Liver (tissue), 9 donors: ENCODE measurements around the gene NDUFB1. TPM values are rescaled to one million over a fixed set of nuclear protein-coding genes. Genes with fewer than 3 reads are reported as not detected.

ENCODE experiments used
- DNase-seq: peaks from one replicate; pipeline ENCODE4 v3.0.0-alpha.2; 2017; ENCODE audit warnings: low spot score
- H3K27ac ChIP-seq, 2 donors: one replicate each; pipeline ENCODE4 v1.7.0; 2013; ENCODE audit warnings: inconsistent platforms in 2 of 2, low read length in 2 of 2, control low read depth in 1 of 2, low read depth in 1 of 2, mild to moderate bottlenecking in 1 of 2
- H3K27me3 ChIP-seq, 4 donors: one replicate each; pipeline versions ENCODE4 v1.6.1 to v1.7.0; 2013; ENCODE audit warnings: low read length in 3 of 4, inconsistent platforms in 1 of 4, mild to moderate bottlenecking in 1 of 4, moderate library complexity in 1 of 4; ENCODE audit not compliant: control insufficient read depth in 4 of 4, insufficient read depth in 4 of 4
- H3K36me3 ChIP-seq, 4 donors: one replicate each; pipeline versions ENCODE4 v1.6.1 to v1.7.0; 2013; ENCODE audit warnings: low read length in 3 of 4, mild to moderate bottlenecking in 3 of 4, low read depth in 1 of 4, moderate library complexity in 1 of 4; ENCODE audit not compliant: control insufficient read depth in 4 of 4, insufficient read depth in 3 of 4
- H3K4me1 ChIP-seq, 4 donors: one replicate each; pipeline versions ENCODE4 v1.6.1 to v1.7.0; 2013; ENCODE audit warnings: low read length in 3 of 4, mild to moderate bottlenecking in 3 of 4, moderate library complexity in 1 of 4; ENCODE audit not compliant: control insufficient read depth in 4 of 4, insufficient read depth in 4 of 4
- H3K4me3 ChIP-seq, 3 donors: one replicate each; pipeline versions ENCODE4 v1.6.1 to v1.7.0; 2013; ENCODE audit warnings: low read length in 3 of 3, control low read depth in 1 of 3, low read depth in 1 of 3, mild to moderate bottlenecking in 1 of 3
- H3K9ac ChIP-seq, 2 donors: one replicate each; pipeline ENCODE4 v1.7.0; 2013; ENCODE audit warnings: low read length in 2 of 2, mild to moderate bottlenecking in 2 of 2, moderate library complexity in 2 of 2, control low read depth in 1 of 2, low read depth in 1 of 2
- H3K9me3 ChIP-seq, 4 donors: one replicate each; pipeline versions ENCODE4 v1.6.1 to v1.7.0; 2013; ENCODE audit warnings: low read length in 3 of 4; ENCODE audit not compliant: control insufficient read depth in 4 of 4
- ATF3 ChIP-seq: IDR thresholded peaks from 2 replicates; pipeline ENCODE4 v1.6.1; 2016; ENCODE audit warnings: antibody characterized with exemption
- CTCF ChIP-seq: fragments of 150-350 bp; IDR thresholded peaks from 2 replicates; pipeline ENCODE4 v1.5.1; 2017; ENCODE audit warnings: improper control_type of control experiment, low read depth, low read length; ENCODE audit not compliant: missing input control
- EGR1 ChIP-seq, 2 donors: IDR thresholded peaks; 2 replicates each; pipeline ENCODE4 v1.6.1; 2016 to 2018; ENCODE audit warnings: antibody characterized with exemption in 2 of 2, low read depth in 2 of 2
- FOXA1 ChIP-seq: IDR thresholded peaks from 2 replicates; pipeline ENCODE4 v1.6.1; 2016; ENCODE audit warnings: antibody characterized with exemption
- FOXA2 ChIP-seq: IDR thresholded peaks from 2 replicates; pipeline ENCODE4 v1.6.1; 2016; ENCODE audit warnings: antibody characterized with exemption
- GABPA ChIP-seq, 2 donors: IDR thresholded peaks in 1 of 2; conservative IDR thresholded peaks in 1 of 2; 2 replicates each; pipeline ENCODE4 v1.6.1; 2016; ENCODE audit warnings: antibody characterized with exemption in 2 of 2, mild to moderate bottlenecking in 1 of 2, moderate library complexity in 1 of 2
- HNF4A ChIP-seq, 2 donors: conservative IDR thresholded peaks; 2 replicates each; pipeline ENCODE4 v1.6.1; 2016; ENCODE audit warnings: antibody characterized with exemption in 2 of 2, mild to moderate bottlenecking in 2 of 2
- HNF4G ChIP-seq: IDR thresholded peaks from 2 replicates; pipeline ENCODE4 v1.6.1; 2016; ENCODE audit warnings: antibody characterized with exemption
- JUND ChIP-seq, 2 donors: IDR thresholded peaks; 2 replicates each; pipeline ENCODE4 v1.6.1; 2016; ENCODE audit warnings: antibody characterized with exemption in 2 of 2
- MAX ChIP-seq: IDR thresholded peaks from 2 replicates; pipeline ENCODE4 v1.6.1; 2016; ENCODE audit warnings: antibody characterized with exemption
- NR2F2 ChIP-seq: IDR thresholded peaks from 2 replicates; pipeline ENCODE4 v1.6.1; 2016; ENCODE audit warnings: antibody characterized with exemption
- RAD21 ChIP-seq, 2 donors: IDR thresholded peaks; 2 replicates each; pipeline ENCODE4 v1.6.1; 2016; ENCODE audit warnings: antibody characterized with exemption in 2 of 2, mild to moderate bottlenecking in 2 of 2
- REST ChIP-seq: IDR thresholded peaks from 2 replicates; pipeline ENCODE4 v1.6.1; 2016; ENCODE audit warnings: antibody characterized with exemption, mild to moderate bottlenecking
- RXRA ChIP-seq, 2 donors: IDR thresholded peaks; 2 replicates each; pipeline ENCODE4 v1.6.1; 2017 to 2018; ENCODE audit warnings: antibody characterized with exemption in 2 of 2, mild to moderate bottlenecking in 1 of 2
- SP1 ChIP-seq: IDR thresholded peaks from 2 replicates; pipeline ENCODE4 v1.6.1; 2018; ENCODE audit warnings: antibody characterized with exemption, mild to moderate bottlenecking
- TAF1 ChIP-seq: conservative IDR thresholded peaks from 2 replicates; pipeline ENCODE4 v1.6.1; 2016; ENCODE audit warnings: antibody characterized with exemption, mild to moderate bottlenecking
- YY1 ChIP-seq: IDR thresholded peaks from 2 replicates; pipeline ENCODE4 v1.6.1; 2016; ENCODE audit warnings: antibody characterized with exemption, mild to moderate bottlenecking
- ZBTB33 ChIP-seq: IDR thresholded peaks from 2 replicates; pipeline ENCODE4 v1.6.1; 2016; ENCODE audit warnings: antibody characterized with exemption
- polyA plus RNA-seq, 2 donors: library from polyadenylated mRNA; stranded (reverse) in 1 of 2; unstranded in 1 of 2; fragments of 200-250 nt in 1 of 2; fragments of >200 nt in 1 of 2; fragmentation: Nextera tagmentation in 1 of 2; extraction: Ambion mirVana in 1 of 2; gene quantifications; one replicate each; pipeline versions ENCODE4 v1.2.1 to v1.2.3, GENCODE V29; 2013 to 2015
- total RNA-seq, 2 donors: library from RNA; depleted of rRNA; stranded (reverse); fragments of >200 nt; gene quantifications; one replicate each; pipeline ENCODE4 v1.2.3, GENCODE V29; 2014
- donor health status: healthy.
- donor health status: healthy.
- donor health status: healthy.
- donor health status: healthy.
- donor health status: healthy.

NDUFB1 gene
- total and polyA plus RNA-seq, 4 donors = 136 to 436 (median 240) TPM

GRCh38 chr14:92099802-92100201 is 21.7 kb downstream of the NDUFB1 start:
- TF ChIP-seq ATF3 = no peak
- TF ChIP-seq GABPA (IDR thresholded peaks at IDR 0.05 in 1 of 2, conservative IDR thresholded peaks at IDR 0.05 in 1 of 2) = no peak
- TF ChIP-seq RAD21 (IDR thresholded peaks at IDR 0.05) = no peak
- TF ChIP-seq EGR1 (IDR thresholded peaks at IDR 0.05; ENCODE audit: low read depth in 2 of 2) = no peak
- no peak for TF ChIP-seq YY1
- no peak for TF ChIP-seq HNF4G
- no peak for TF ChIP-seq HNF4A (conservative IDR thresholded peaks at IDR 0.05)
- no peak for TF ChIP-seq TAF1
- TF ChIP-seq ZBTB33 = no peak
- TF ChIP-seq REST = no peak
- no peak for TF ChIP-seq NR2F2
- TF ChIP-seq MAX = no peak
- TF ChIP-seq CTCF = no peak
- no peak for TF ChIP-seq FOXA1
- no peak for TF ChIP-seq JUND (IDR thresholded peaks at IDR 0.05)
- TF ChIP-seq RXRA (IDR thresholded peaks at IDR 0.05) = no peak
- no peak for TF ChIP-seq FOXA2
- TF ChIP-seq SP1 = no peak
- no peak for DNase-seq
- H3K9me3 ChIP-seq = no peaks in the 10 kb centered on the region
- H3K27ac ChIP-seq = no peak overlapping the region
- no peak overlapping the region for H3K9ac ChIP-seq
- peaks cover 0 to 8% (median under 1%) of the 10 kb centered on the region in 4 donors for H3K36me3 ChIP-seq
- H3K4me1 ChIP-seq = peaks cover 0 to under 1% (median under 1%) of the 10 kb centered on the region in 4 donors
- H3K27me3 ChIP-seq = no peaks in the 10 kb centered on the region
- no peak overlapping the region for H3K4me3 ChIP-seq
